ENCODE data around the gene FXYD1.

Gene FXYD1

GRCh38 chr19:35156673-35157014 is 18.0 kb downstream of the FXYD1 start:
- no peak overlapping the region for H3K27ac ChIP-seq (ENCODE audit: low read length)
- DNase-seq, result no peak
- TF ChIP-seq CTCF (IDR thresholded peaks at IDR 0.05; ENCODE audit: low read length) (no peak), EZH2 (optimal IDR thresholded peaks at IDR 0.05; ENCODE audit: low read depth, low read length) (no peak), EZH2phosphoT487 (IDR thresholded peaks at IDR 0.05; ENCODE audit: low read length) (no peak)
- peaks cover 51% of the 10 kb centered on the region for H3K79me2 ChIP-seq (ENCODE audit: low read length)
- no peaks in the 10 kb centered on the region for H3K9me3 ChIP-seq (replicated peaks; ENCODE audit: insufficient read depth, low read length)
- peak overlapping the region; percentile 100; the same call in 1 of the 2 replicates for H3K4me2 ChIP-seq (ENCODE audit: low read depth, low read length)
- H3F3A ChIP-seq (ENCODE audit: insufficient read depth, low read length), result no peaks in the 10 kb centered on the region
- peaks cover 8% of the 10 kb centered on the region for H3K36me3 ChIP-seq (replicated peaks; ENCODE audit: insufficient read depth, low read length)
- no peak overlapping the region for H3K4me3 ChIP-seq (ENCODE audit: low read length)
- H3K27me3 ChIP-seq (replicated peaks; ENCODE audit: insufficient read depth, low read length), result no peaks in the 10 kb centered on the region
- H3K4me1 ChIP-seq (ENCODE audit: low read length), result peaks cover 11% of the 10 kb centered on the region
- no peak overlapping the region for H2AFZ ChIP-seq (ENCODE audit: low read length)
- H3K9me2 ChIP-seq (replicated peaks; ENCODE audit: insufficient read depth, low read length), result no peaks in the 10 kb centered on the region
- no peaks in the 10 kb centered on the region for H4K20me1 ChIP-seq (ENCODE audit: insufficient read depth, low read length)
- no peak overlapping the region for H3K9ac ChIP-seq (ENCODE audit: low read length)

- Histone ChIP-seq H4K20me1 (ENCODE audit: insufficient read depth, low read length) (no peaks in the 10 kb centered on the region), H3K9me2 (replicated peaks; ENCODE audit: insufficient read depth, low read length) (no peaks in the 10 kb centered on the region), H3K9ac (ENCODE audit: low read length) (no peak overlapping the region), H2AFZ (ENCODE audit: low read length) (no peak overlapping the region), H3K4me3 (ENCODE audit: low read length) (no peak overlapping the region), H3K27me3 (replicated peaks; ENCODE audit: insufficient read depth, low read length) (no peaks in the 10 kb centered on the region), H3F3A (ENCODE audit: insufficient read depth, low read length) (no peaks in the 10 kb centered on the region), H3K9me3 (replicated peaks; ENCODE audit: insufficient read depth, low read length) (no peaks in the 10 kb centered on the region), H3K36me3 (replicated peaks; ENCODE audit: insufficient read depth, low read length) (peaks cover 8% of the 10 kb centered on the region), H3K27ac (ENCODE audit: low read length) (no peak overlapping the region), H3K4me1 (ENCODE audit: low read length) (peaks cover 11% of the 10 kb centered on the region), H3K79me2 (ENCODE audit: low read length) (peaks cover 51% of the 10 kb centered on the region), H3K4me2 (ENCODE audit: low read depth, low read length) (no peak overlapping the region)
- DNase-seq, result no peak
- TF ChIP-seq EZH2 (optimal IDR thresholded peaks at IDR 0.05; ENCODE audit: low read depth, low read length), result no peak
- no peak for TF ChIP-seq EZH2phosphoT487 (IDR thresholded peaks at IDR 0.05; ENCODE audit: low read length)
- no peak for TF ChIP-seq CTCF (IDR thresholded peaks at IDR 0.05; ENCODE audit: low read length)
These were observed 18.8 kb downstream of the FXYD1 start for GRCh38 chr19:35157431-35157830.

GRCh38 chr19:35159606-35160005 is 21.0 kb downstream of the FXYD1 start:
- Histone ChIP-seq H3K4me1 (ENCODE audit: low read length) (peaks cover 8% of the 10 kb centered on the region), H3K4me2 (ENCODE audit: low read depth, low read length) (no peak overlapping the region), H2AFZ (ENCODE audit: low read length) (no peak overlapping the region), H3K27me3 (replicated peaks; ENCODE audit: insufficient read depth, low read length) (no peaks in the 10 kb centered on the region), H3K9ac (ENCODE audit: low read length) (no peak overlapping the region), H3K79me2 (ENCODE audit: low read length) (peaks cover 44% of the 10 kb centered on the region), H3K9me2 (replicated peaks; ENCODE audit: insufficient read depth, low read length) (no peaks in the 10 kb centered on the region), H3K27ac (ENCODE audit: low read length) (no peak overlapping the region), H3K4me3 (ENCODE audit: low read length) (no peak overlapping the region), H3F3A (ENCODE audit: insufficient read depth, low read length) (no peaks in the 10 kb centered on the region), H3K9me3 (replicated peaks; ENCODE audit: insufficient read depth, low read length) (no peaks in the 10 kb centered on the region), H4K20me1 (ENCODE audit: insufficient read depth, low read length) (no peaks in the 10 kb centered on the region), H3K36me3 (replicated peaks; ENCODE audit: insufficient read depth, low read length) (peaks cover 8% of the 10 kb centered on the region)
- no peak for DNase-seq
- TF ChIP-seq EZH2 (optimal IDR thresholded peaks at IDR 0.05; ENCODE audit: low read depth, low read length), result no peak
- TF ChIP-seq CTCF (IDR thresholded peaks at IDR 0.05; ENCODE audit: low read length), result no peak
